CD4-positive, alpha-beta T cell (primary cell): Measurements from ENCODE around the gene CROT. TPM values are rescaled to one million over a fixed set of nuclear protein-coding genes. Genes with fewer than 3 reads are reported as not detected.

Source experiments
- ATAC-seq: fragments of 200-7000 bp; cut with Tn5 transposase; one replicate; pipeline ENCODE4 v1.10.0; 2022; ENCODE audit warnings: mild to moderate bottlenecking; ENCODE audit not compliant: poor library complexity
- CTCF ChIA-PET: fragments of 350-600 bp; sonication (Branson Sonifier 250); formaldehyde crosslinking; loops from one replicate; lab custom pipeline; 2021; ENCODE audit warnings: antibody characterized with exemption, inconsistent platforms; lab: Charles Lee
- POLR2A ChIA-PET: fragments of 350-600 bp; sonication (Branson Sonifier 250); formaldehyde crosslinking; loops from one replicate; lab custom pipeline; 2021; ENCODE audit warnings: antibody characterized with exemption, inconsistent platforms; lab: Charles Lee
- DNase-seq, 14 experiments: peaks; one replicate each; pipeline ENCODE4 v3.0.0-alpha.2; 2013 to 2020; ENCODE audit warnings: mixed read lengths in 2 of 14
- H3K27ac ChIP-seq, 2 donors: one replicate each; pipeline versions ENCODE4 v1.5.1 to v1.7.0; 2013; ENCODE audit warnings: low read length in 2 of 2, low read depth in 1 of 2, mild to moderate bottlenecking in 1 of 2
- H3K27me3 ChIP-seq, 2 experiments: 1 replicate in 1 of 2; 2 replicates in 1 of 2; pipeline versions ENCODE4 v1.6.1 to v1.7.0; 2013; ENCODE audit warnings: low read length in 2 of 2, control low read depth in 1 of 2, mild to moderate bottlenecking in 1 of 2, moderate library complexity in 1 of 2; ENCODE audit not compliant: insufficient read depth in 2 of 2, control insufficient read depth in 1 of 2
- H3K36me3 ChIP-seq: one replicate; pipeline ENCODE4 v1.6.1; 2013; ENCODE audit warnings: low read length, control low read depth; ENCODE audit not compliant: insufficient read depth
- H3K4me1 ChIP-seq: one replicate; pipeline ENCODE4 v1.6.1; 2013; ENCODE audit warnings: low read length, control low read depth; ENCODE audit not compliant: insufficient read depth
- H3K4me3 ChIP-seq: one replicate; pipeline ENCODE4 v1.5.1; 2013; ENCODE audit warnings: mild to moderate bottlenecking, low read length, moderate library complexity
- H3K9me3 ChIP-seq, 2 experiments: 1 replicate in 1 of 2; 2 replicates in 1 of 2; pipeline versions ENCODE4 v1.6.1 to v1.7.0; 2013; ENCODE audit warnings: low read length in 2 of 2, mild to moderate bottlenecking in 2 of 2, control low read depth in 1 of 2, moderate library complexity in 1 of 2; ENCODE audit not compliant: control insufficient read depth in 1 of 2, insufficient read depth in 1 of 2
- H3K27ac Mint-ChIP-seq: one replicate; pipeline ENCODE4 v1.8.0; 2020; ENCODE audit warnings: mixed read lengths
- H3K27me3 Mint-ChIP-seq: one replicate; pipeline ENCODE4 v1.8.0; 2021; ENCODE audit warnings: mixed read lengths
- H3K36me3 Mint-ChIP-seq: one replicate; pipeline ENCODE4 v1.8.0; 2021; ENCODE audit warnings: low read depth, mixed read lengths
- H3K4me1 Mint-ChIP-seq: one replicate; pipeline ENCODE4 v1.8.0; 2021; ENCODE audit warnings: low read depth, mixed read lengths
- H3K4me3 Mint-ChIP-seq: one replicate; pipeline ENCODE4 v1.8.0; 2020; ENCODE audit warnings: mild to moderate bottlenecking, mixed read lengths
- H3K9me3 Mint-ChIP-seq: one replicate; pipeline ENCODE4 v1.8.0; 2020; ENCODE audit warnings: mixed read lengths
- CTCF ChIP-seq: fragments of 200-600 bp; IDR thresholded peaks from one replicate; pipeline ENCODE4 v1.8.0; 2022; ENCODE audit warnings: antibody characterized with exemption, mild to moderate bottlenecking
- intact Hi-C, 2 experiments: fragments of 100-400 bp; cut with DNase I in 1 of 2; cut with micrococcal nuclease in 1 of 2; formaldehyde crosslinking; loops; one replicate each; pipeline versions ENCODE4 v1.15.1 to v1.9.0; 2023 to 2025; cut with DNase I, micrococcal nuclease
- total RNA-seq, 174 experiments: library from RNA in 2 of 174; stranded (reverse) in 2 of 174; gene quantifications; one replicate each; pipeline ENCODE4 v1.2.3 and lab custom pipeline; 2021 to 2026

The CROT gene
- total RNA-seq, 2 experiments from 2014 or later: 8.5 to 8.6 TPM

DNA sequence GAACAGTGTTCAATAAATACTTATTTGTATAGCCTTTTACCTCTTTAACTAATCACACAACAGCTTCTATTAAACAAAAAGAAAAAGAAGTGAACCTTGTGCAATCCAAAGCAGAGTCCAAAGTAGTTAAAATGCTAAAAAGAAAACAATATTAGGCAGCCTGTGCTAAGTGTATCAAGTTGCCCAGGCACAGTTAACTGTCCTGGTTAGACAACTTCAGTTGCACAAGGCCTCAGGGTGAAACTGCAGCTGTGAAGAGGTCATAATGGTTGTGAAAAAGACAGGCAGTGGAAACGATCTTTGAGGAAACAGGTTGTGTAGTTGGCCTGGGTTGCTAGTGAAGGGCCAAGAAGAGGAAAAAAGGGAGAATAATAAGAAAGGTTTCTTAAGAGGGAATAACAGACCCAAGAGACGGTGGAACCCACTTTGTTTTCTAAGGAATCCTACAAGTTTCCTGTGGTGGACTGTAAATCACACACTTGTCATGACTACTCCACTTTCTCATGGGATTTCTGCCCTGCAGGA lies 6.0 kb upstream of the CROT start:
- H3K4me3 ChIP-seq: no peak overlapping the region
- no peak for DNase-seq
- peaks cover 9% of the 10 kb centered on the region for H3K4me1 ChIP-seq
- ChIA-PET POLR2A (no interaction called here), CTCF (no interaction called here)
- no peak for ATAC-seq
- intact Hi-C loops: no loop called here
- H3K27ac ChIP-seq: no peak overlapping the region
- H3K9me3 ChIP-seq: no peaks in the 10 kb centered on the region
- H3K27me3 ChIP-seq: no peaks in the 10 kb centered on the region
- Mint-ChIP-seq H3K27me3 (no peaks in the 10 kb centered on the region), H3K4me3 (no peak overlapping the region), H3K4me1 (peaks cover 31% of the 10 kb centered on the region), H3K27ac (no peak overlapping the region), H3K36me3 (peaks cover 69% of the 10 kb centered on the region), H3K9me3 (no peaks in the 10 kb centered on the region)
- H3K36me3 ChIP-seq: peaks cover 38% of the 10 kb centered on the region
- TF ChIP-seq CTCF: no peak

GRCh38 chr7:87341441-87341840 lies 4.0 kb upstream of the CROT start:
- H3K36me3 ChIP-seq: peaks cover 32% of the 10 kb centered on the region
- CTCF ChIA-PET: no interaction called here
- H3K9me3 ChIP-seq: no peaks in the 10 kb centered on the region
- TF ChIP-seq CTCF: no peak
- POLR2A ChIA-PET: no interaction called here
- intact Hi-C loops: loop anchor here (5.0 to 10.0 kb wide), 3 partner anchors 531 to 881 kb away; partner anchors contain the start of genes DBF4 (in 1 of the 2), SLC25A40 (in 1 of the 2) and SRI (in 1 of the 2)
- Mint-ChIP-seq H3K27ac (peak overlapping the region; percentile 86), H3K36me3 (peaks cover 65% of the 10 kb centered on the region), H3K4me1 (peaks cover 51% of the 10 kb centered on the region), H3K4me3 (peak overlapping the region; percentile 32), H3K27me3 (no peaks in the 10 kb centered on the region), H3K9me3 (no peaks in the 10 kb centered on the region)
- H3K4me3 ChIP-seq: no peak overlapping the region
- no peak overlapping the region for H3K27ac ChIP-seq
- H3K4me1 ChIP-seq: peaks cover 22% of the 10 kb centered on the region
- no peaks in the 10 kb centered on the region for H3K27me3 ChIP-seq
- ATAC-seq: no peak
- peak in 1 of 14 experiments; percentile 23 for DNase-seq

DNA sequence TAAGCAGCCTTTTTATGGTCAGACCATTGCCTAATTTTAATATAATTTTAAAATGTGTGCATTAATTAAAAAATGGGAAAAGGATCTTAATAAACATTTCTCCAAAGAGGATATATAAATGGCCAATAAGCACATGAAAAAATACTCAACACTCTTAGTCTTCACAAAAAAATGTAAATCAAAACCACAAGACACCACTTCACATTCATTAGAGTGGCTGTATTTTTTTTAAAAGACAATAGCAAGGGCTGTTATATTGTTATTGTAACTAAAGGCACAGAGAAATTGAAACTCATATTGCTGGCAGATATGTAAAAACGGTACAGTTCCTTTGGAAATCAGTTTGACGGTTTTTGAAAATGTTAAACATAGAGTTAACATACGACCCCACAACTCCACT lies 3.2 kb upstream of the CROT start:
- ChIA-PET CTCF (no interaction called here), POLR2A (no interaction called here)
- no peak for ATAC-seq
- peaks cover 22% of the 10 kb centered on the region for H3K4me1 ChIP-seq
- no peak overlapping the region for H3K27ac ChIP-seq
- H3K4me1 Mint-ChIP-seq: peaks cover 59% of the 10 kb centered on the region
- H3K9me3 ChIP-seq: no peaks in the 10 kb centered on the region
- peaks cover 58% of the 10 kb centered on the region for H3K36me3 Mint-ChIP-seq
- DNase-seq: no peak
- H3K27me3 ChIP-seq: no peaks in the 10 kb centered on the region
- H3K27ac Mint-ChIP-seq: peak overlapping the region; percentile 13
- TF ChIP-seq CTCF: no peak
- peaks cover 26% of the 10 kb centered on the region for H3K36me3 ChIP-seq
- no peaks in the 10 kb centered on the region for H3K9me3 Mint-ChIP-seq
- peak overlapping the region; percentile 27 for H3K4me3 Mint-ChIP-seq
- H3K27me3 Mint-ChIP-seq: no peaks in the 10 kb centered on the region
- no peak overlapping the region for H3K4me3 ChIP-seq
- intact Hi-C loops: loop anchor here (5.0 to 10.0 kb wide), 3 partner anchors 530 to 880 kb away; partner anchors contain the start of genes DBF4 (in 1 of the 2), SLC25A40 (in 1 of the 2) and SRI (in 1 of the 2)
